HepG2 (cell line): ENCODE measurements around the gene AGAP3. TPM values are rescaled to one million over a fixed set of nuclear protein-coding genes. Genes with fewer than 3 reads are reported as not detected.

ENCODE experiments used
- ATF1 ChIP-seq: IDR thresholded peaks from 2 replicates; pipeline ENCODE4 v1.6.1; 2016; ENCODE audit warnings: mild to moderate bottlenecking, control low read depth
- BORCS8-MEF2B ChIP-seq: sonication (generic); formaldehyde crosslinking; IDR thresholded peaks from 2 replicates; pipeline ENCODE4 v1.8.0; 2022; ENCODE audit warnings: mild to moderate bottlenecking, missing genetic modification reagents
- ERF ChIP-seq: IDR thresholded peaks from 2 replicates; pipeline ENCODE4 v1.6.1; 2018; ENCODE audit warnings: missing biosample characterization, missing genetic modification reagents
- GLI4 ChIP-seq: sonication (generic); formaldehyde crosslinking; IDR thresholded peaks from 2 replicates; pipeline ENCODE4 v1.5.1; 2020; ENCODE audit warnings: missing genetic modification reagents, mild to moderate bottlenecking, moderate library complexity, borderline replicate concordance
- MED13 ChIP-seq: sonication (generic); formaldehyde crosslinking; IDR thresholded peaks from 2 replicates; pipeline ENCODE4 v1.5.0; 2020; ENCODE audit warnings: missing genetic modification reagents
- PPARG ChIP-seq: conservative IDR thresholded peaks from 2 replicates; pipeline ENCODE4 v1.6.1; 2016; ENCODE audit warnings: missing biosample characterization, missing genetic modification reagents
- SALL2 ChIP-seq: sonication (generic); formaldehyde crosslinking; IDR thresholded peaks from 2 replicates; pipeline ENCODE4 v1.8.1; 2023; ENCODE audit warnings: mild to moderate bottlenecking, missing genetic modification reagents, inconsistent platforms
- TCF12 ChIP-seq, 2 experiments: fragments of 450-650 bp in 1 of 2; sonication (generic) in 1 of 2; formaldehyde crosslinking in 1 of 2; IDR thresholded peaks; 2 replicates each; pipeline versions ENCODE4 v1.6.1 to v1.8.0; 2017 to 2022; ENCODE audit warnings: antibody characterized with exemption in 1 of 2, mild to moderate bottlenecking in 1 of 2, missing genetic modification reagents in 1 of 2, moderate library complexity in 1 of 2
- ZNF17 ChIP-seq: sonication (generic); formaldehyde crosslinking; IDR thresholded peaks from 2 replicates; pipeline ENCODE4 v1.5.0; 2020; ENCODE audit warnings: mild to moderate bottlenecking, missing genetic modification reagents
- ZNF337 ChIP-seq: sonication (generic); formaldehyde crosslinking; IDR thresholded peaks from 2 replicates; pipeline ENCODE4 v1.5.1; 2020; ENCODE audit warnings: missing genetic modification reagents, low read depth, mild to moderate bottlenecking, borderline replicate concordance
- ZNF674 ChIP-seq: sonication (generic); formaldehyde crosslinking; IDR thresholded peaks from 2 replicates; pipeline ENCODE4 v1.5.0; 2020; ENCODE audit warnings: low read depth, mild to moderate bottlenecking, missing genetic modification reagents
- ZNF7 ChIP-seq: IDR thresholded peaks from 2 replicates; pipeline ENCODE4 v1.6.1; 2016; ENCODE audit warnings: missing biosample characterization, missing genetic modification reagents
- ZNF788 ChIP-seq: sonication (generic); formaldehyde crosslinking; IDR thresholded peaks from 2 replicates; pipeline ENCODE4 v1.5.0; 2020; ENCODE audit warnings: mild to moderate bottlenecking, missing genetic modification reagents, borderline replicate concordance
- ZSCAN21 ChIP-seq: sonication (generic); formaldehyde crosslinking; IDR thresholded peaks from 2 replicates; pipeline ENCODE4 v1.8.0; 2022; ENCODE audit warnings: mild to moderate bottlenecking, missing genetic modification reagents, moderate library complexity, borderline replicate concordance
- polyA plus RNA-seq, 8 experiments: library from polyadenylated mRNA; depleted of rRNA in 3 of 8; stranded (reverse) in 7 of 8; unstranded in 1 of 8; fragments of >200 nt; fragmentation: Illumina TruSeq in 4 of 8; extraction: Trizol in 4 of 8; gene quantifications; 2 replicates each; pipeline versions ENCODE4 v1.2.1 to v1.2.3, GENCODE V29; 2011 to 2016; ENCODE audit warnings: low read depth in 4 of 8, missing spikeins in 1 of 8, mixed read lengths in 1 of 8; ENCODE audit not compliant: insufficient read depth in 1 of 8
- total RNA-seq, 5 experiments: library from RNA; depleted of rRNA; stranded (reverse); fragments of >200 nt; fragmentation: Illumina TruSeq; extraction: Trizol; gene quantifications; 2 replicates each; pipeline ENCODE4 v1.2.3, GENCODE V29; 2016; ENCODE audit warnings: low read depth in 1 of 5
- TF ChIP-seq, protein P1 (sequence below): sonication (generic); formaldehyde crosslinking; conservative IDR thresholded peaks from 2 replicates; pipeline ENCODE4 v1.8.0; 2022; ENCODE audit warnings: mild to moderate bottlenecking, moderate library complexity, missing genetic modification reagents
- TF ChIP-seq, protein P2 (sequence below): IDR thresholded peaks from 2 replicates; pipeline ENCODE4 v1.6.1; 2016; ENCODE audit warnings: control low read depth
- TF ChIP-seq, protein P3 (sequence below): sonication (generic); formaldehyde crosslinking; IDR thresholded peaks from 2 replicates; pipeline ENCODE4 v1.5.0; 2020; ENCODE audit warnings: missing genetic modification reagents

AGAP3 gene
- total and polyA plus RNA-seq, 2 of the 13 experiments (the other 11 are each of a cell fraction or from before 2014, with no cell fraction given) = 31.3 to 61.4 TPM

GRCh38 chr7:151082141-151083070 lies 3.9 kb upstream of the AGAP3 start (continued):
- TF ChIP-seq ZNF17 (CRISPR knock-in tag) (no peak), ZNF337 (0 out of 2 replicates have a peak, but pooled peaks have one; percentile 28), ZNF7 (no peak), ZSCAN21 (CRISPR knock-in tag) (0 out of 2 replicates have a peak, but pooled peaks have one; percentile 21), ZNF674 (no peak), ERF (CRISPR knock-in tag) (0 out of 2 replicates have a peak, but pooled peaks have one; percentile 9), BORCS8-MEF2B (CRISPR knock-in tag) (no peak), GLI4 (0 out of 2 replicates have a peak, but pooled peaks have one; percentile 23), TCF12 (IDR thresholded peaks at IDR 0.05) (no peak), TCF12 (CRISPR knock-in tag; IDR thresholded peaks at IDR 0.05) (0 out of 2 replicates have a peak, but pooled peaks have one; percentile 28), SALL2 (no peak), MED13 (CRISPR knock-in tag) (no peak), ATF1 (no peak), PPARG (0 out of 2 replicates have a peak, but pooled peaks have one; percentile 2), ZNF788 (CRISPR knock-in tag) (peak; percentile 9; the same call in 1 of the 2 replicates)
- TF ChIP-seq, protein P1, sequence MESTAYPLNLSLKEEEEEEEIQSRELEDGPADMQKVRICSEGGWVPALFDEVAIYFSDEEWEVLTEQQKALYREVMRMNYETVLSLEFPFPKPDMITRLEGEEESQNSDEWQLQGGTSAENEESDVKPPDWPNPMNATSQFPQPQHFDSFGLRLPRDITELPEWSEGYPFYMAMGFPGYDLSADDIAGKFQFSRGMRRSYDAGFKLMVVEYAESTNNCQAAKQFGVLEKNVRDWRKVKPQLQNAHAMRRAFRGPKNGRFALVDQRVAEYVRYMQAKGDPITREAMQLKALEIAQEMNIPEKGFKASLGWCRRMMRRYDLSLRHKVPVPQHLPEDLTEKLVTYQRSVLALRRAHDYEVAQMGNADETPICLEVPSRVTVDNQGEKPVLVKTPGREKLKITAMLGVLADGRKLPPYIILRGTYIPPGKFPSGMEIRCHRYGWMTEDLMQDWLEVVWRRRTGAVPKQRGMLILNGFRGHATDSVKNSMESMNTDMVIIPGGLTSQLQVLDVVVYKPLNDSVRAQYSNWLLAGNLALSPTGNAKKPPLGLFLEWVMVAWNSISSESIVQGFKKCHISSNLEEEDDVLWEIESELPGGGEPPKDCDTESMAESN (CRISPR knock-in tag) = no peak
- TF ChIP-seq, protein P2, sequence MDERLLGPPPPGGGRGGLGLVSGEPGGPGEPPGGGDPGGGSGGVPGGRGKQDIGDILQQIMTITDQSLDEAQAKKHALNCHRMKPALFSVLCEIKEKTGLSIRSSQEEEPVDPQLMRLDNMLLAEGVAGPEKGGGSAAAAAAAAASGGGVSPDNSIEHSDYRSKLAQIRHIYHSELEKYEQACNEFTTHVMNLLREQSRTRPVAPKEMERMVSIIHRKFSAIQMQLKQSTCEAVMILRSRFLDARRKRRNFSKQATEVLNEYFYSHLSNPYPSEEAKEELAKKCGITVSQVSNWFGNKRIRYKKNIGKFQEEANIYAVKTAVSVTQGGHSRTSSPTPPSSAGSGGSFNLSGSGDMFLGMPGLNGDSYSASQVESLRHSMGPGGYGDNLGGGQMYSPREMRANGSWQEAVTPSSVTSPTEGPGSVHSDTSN (CRISPR knock-in tag) = no peak
- TF ChIP-seq, protein P3, sequence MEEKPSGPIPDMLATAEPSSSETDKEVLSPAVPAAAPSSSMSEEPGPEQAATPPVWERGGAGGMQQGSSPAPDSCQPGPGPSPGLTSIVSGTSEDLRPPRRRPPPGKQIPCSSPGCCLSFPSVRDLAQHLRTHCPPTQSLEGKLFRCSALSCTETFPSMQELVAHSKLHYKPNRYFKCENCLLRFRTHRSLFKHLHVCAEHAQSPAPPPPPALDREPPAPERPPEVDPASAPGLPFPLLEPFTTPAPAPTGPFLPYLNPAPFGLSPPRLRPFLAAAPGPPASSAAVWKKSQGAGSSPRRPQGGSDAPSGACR = no peak
